Activated CD4-positive, alpha-beta T cell treated with anti-CD3 and anti-CD28 coated beads for 48 hours (primary cell): ENCODE data around the gene PFN3.
"Not testable (repeated sequence)": the region's sequence is repeated elsewhere in the genome, so short reads cannot be mapped to it uniquely, and the experiment has no call there.

ENCODE experiments used
- DNase-seq: peaks from one replicate; pipeline ENCODE4 v3.0.0-alpha.2; 2020

Gene PFN3

DNA sequence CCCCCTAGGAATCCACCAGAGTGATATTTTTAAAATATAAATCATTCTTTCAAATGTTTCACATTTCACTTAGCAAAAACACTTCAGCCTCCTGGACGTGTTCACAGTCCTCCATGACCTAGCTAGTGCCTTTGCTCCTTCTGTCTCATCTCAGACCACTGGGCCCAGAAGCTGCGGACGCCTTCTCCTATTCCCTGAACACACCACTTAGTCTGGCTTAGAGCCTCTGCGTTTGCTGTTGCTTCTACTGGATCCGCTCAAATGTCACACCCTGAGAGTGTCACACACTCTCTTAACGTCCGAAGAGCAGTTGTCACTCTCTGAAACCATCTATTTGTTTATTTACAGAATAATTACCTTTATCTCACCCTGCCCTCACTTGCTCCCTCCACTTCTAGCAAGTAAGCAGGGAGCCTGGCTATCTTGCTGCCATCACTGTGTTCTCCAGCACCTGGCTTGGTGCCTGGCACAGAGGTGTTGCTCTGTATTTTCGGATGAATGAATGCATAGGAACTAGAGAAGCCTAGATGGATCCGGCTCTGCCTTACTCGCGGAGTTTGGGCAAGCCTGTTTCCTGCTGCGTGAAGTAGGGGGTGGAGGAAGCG, 24.8 kb upstream of the PFN3 start:
- DNase-seq = no peak

DNA sequence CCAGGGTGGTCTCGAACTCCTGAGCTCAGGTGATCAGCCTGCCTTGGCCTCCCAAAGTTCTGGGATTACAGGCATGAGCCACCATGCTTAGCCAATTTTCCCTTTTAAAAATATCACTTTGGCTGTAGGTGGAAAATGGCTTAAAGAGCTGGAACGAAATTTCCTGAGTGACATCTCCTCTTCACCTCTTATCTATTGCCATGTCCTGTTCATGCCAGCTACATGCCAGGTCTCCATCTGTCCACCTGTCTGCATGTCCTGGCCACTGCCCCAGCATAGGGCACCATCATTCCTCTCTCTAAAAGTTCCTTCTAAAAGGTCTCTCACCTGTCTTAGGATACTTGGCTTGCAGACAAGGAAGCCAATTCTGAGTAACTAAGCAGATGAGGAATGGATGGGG, 23.2 kb upstream of the PFN3 start:
- no peak for DNase-seq

DNA sequence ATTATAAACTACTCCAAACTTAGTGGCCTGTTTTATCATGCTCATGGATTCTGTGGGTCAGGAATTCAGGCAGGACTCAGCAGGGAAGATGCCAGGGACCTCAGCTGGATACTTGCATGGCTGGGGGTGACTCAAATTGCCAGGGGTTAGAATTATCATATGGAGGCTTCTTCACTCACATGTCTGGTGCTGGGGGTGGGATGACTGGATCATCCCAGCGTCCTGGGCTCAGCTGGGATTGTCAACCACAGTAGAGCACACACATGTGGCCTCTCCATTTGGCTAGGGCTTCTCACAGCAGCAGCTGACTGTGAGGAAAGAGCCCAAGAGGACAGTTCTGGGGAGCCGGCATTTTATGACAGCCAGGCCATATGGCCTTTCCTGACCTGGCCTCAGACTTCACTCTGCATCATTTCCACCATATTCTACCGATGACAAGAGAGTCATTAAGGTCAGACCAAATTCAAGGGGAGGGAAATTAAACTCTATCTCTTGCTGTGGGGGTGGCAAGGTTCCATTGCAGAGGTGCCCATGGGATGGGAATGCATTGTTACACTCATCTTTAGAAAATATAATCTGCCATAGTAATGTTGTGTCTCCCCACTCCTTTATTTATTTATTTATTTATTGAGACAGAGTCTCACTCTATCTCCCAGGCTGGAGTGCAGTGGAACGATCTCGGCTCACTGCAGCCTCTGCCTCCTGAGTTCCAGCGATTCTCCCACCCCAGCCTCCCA, 20.8 kb upstream of the PFN3 start:
- no peak for DNase-seq

DNA sequence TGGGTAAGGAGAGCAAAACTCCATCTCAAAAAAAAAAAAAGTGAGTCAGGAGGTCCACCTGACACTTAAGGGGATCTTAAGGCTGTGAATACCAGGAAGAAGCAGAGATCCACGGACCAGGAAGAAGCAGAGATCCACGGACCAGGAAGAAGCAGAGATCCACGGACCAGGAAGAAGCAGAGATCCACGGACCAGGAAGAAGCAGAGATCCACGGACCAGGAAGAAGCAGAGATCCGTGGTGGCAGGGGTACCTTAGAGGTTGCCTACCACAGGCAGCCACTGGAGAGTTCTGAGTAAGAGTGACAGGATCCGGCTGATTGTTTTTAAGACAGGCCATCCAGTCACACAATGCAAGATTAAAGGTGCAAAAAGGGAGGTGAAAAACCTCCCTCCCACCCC, 20.0 kb upstream of the PFN3 start:
- DNase-seq = not testable (repeated sequence)

DNA sequence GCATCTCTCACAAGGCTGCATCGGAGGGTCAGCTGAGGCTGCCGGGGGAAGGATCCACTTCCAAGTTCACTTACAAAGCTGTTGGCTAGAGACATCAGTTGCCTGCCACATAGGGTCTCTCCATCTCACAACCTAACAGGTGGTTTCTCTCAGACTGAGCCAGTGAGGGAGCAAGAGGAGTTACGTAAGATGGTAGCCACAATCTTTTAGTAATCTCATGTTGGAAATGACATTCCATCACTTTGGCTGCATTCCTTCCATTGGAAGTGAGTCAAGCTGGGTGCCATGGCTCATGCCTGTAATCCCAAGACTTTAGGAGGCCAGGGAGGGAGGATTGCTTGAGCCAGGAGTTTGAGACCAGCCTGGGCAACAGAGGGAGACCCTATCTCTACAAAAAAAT, 18.6 kb upstream of the PFN3 start:
- DNase-seq = no peak

DNA sequence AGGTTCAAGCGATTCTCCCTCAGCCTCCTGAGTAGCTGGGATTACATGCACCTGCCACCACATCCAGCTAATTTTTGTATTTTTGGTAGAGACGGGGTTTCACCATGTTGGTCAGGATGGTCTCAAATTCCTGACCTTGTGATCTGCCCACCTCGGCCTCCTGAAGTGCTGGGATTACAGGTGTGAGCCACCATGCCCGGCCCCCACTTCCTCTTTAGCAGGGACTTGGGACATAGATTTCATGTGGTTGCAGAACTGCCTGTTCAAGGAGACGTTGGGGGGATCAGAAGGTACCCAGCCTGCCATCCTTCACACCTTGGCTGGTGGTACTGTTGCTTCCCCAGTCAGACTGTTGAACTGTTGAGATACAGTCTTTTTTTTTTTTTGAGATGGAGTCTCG, 16.6 kb upstream of the PFN3 start:
- DNase-seq = not testable (repeated sequence)

DNA sequence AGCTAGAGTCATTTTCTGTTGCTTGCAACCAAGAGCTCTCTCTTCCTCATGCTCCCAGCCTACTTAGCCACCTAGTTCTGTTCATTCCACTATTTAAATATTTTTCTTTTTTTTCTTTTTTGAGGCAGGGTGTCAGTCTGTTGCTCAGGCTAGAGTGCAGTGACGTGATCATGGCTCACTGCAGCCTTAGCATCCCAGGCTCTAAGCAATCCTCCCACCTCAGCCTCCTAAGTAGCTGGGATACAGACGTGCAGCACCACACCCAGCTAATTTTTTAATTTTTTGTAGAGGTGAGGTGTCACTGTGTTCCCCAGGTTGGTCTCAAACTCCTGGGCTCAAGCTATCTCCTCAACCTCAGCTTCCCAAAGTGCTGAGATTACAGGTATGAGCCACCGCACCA, 14.0 kb upstream of the PFN3 start:
- no peak for DNase-seq

DNA sequence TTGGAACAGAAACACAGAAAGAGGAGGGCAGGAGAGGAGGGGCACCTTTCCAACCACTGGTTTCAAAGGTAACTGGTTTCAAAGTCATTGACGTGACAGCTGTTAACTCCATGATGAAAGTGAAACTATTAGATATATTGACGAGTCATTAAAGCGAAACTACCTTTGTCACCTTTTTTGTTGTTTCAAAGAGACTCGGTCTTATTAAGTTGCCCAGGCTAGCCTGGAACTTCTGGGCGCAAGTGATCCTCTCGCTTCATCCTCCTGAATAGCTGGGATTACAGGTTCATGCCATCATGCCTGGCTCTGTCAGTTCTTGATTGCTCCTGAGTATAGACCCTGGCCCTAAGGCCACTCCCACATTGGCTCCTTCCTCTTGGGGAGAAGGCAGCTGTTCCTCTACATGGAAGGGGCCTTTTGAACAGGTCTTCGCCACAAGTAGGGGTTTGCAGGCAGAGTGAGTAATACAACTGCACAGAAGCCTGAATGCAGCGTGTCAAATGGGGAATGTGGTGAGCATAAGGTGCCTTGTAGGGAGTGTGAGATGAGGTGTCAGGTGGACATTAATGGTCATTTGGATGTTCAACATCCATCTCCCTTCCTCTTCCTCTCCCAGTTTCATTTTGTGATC, 12.3 kb upstream of the PFN3 start:
- peak; percentile 40 for DNase-seq

DNA sequence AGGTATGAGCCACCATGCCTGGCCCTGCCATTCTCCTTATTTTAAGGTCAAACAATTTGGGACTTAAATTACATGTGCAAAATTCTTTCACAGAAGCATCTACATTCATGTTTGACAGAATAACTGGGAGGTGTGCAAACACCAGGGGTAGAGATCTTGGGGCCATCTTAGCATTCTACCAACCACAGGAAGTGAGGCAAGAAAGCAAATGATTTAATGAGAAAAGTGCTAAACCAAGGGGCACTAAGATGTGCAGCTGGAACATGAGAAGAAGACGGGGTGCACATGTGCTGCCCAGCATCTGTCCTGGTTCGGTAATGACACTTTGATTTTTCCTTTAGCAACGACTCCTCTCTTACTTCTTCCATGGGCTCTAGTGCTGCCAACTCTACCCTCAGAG, 10.1 kb upstream of the PFN3 start:
- DNase-seq = no peak

DNA sequence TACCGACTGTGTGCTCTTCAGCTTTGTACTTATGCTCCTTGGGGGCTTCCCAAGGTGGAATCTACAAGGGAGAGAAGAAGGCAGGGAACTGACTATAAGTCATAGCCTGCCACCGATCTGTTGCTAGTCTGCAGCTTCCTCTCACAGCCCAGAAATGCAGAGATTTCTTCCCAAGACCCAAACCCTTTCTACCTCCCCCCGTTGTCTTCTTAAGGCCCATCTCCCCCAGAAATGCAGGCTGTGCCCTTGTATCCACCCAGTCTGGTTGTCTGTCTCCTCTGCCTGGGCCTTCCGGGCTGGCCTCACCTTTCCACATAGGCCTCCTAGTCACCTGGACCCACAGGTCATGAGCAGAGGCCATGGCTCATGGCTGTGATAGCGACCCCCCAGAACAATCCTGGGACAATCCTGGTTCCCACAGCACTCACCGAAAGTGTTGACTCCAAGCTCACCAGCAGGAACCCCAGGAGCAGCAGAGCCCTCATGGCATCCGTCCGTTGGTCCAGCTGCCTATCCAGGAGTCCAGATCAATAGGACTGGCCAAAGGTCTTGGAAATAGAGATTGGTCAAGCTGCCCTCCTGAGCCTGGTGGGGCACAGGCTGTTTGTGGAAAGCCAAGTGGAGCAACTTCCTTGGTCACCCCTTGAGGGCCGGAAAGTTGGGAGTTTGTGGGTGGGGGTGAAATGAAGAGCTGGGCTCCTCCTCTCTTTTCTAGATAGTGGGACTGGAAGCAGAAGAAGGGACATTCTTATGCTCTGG, 8.8 kb upstream of the PFN3 start, which contains the start of gene F12:
Gene F12, minus strand, starts transcription at position 522 of the 759 bp plus-strand sequence. Its CDS starts 37 bp downstream, at position 485.
- DNase-seq = no peak

DNA sequence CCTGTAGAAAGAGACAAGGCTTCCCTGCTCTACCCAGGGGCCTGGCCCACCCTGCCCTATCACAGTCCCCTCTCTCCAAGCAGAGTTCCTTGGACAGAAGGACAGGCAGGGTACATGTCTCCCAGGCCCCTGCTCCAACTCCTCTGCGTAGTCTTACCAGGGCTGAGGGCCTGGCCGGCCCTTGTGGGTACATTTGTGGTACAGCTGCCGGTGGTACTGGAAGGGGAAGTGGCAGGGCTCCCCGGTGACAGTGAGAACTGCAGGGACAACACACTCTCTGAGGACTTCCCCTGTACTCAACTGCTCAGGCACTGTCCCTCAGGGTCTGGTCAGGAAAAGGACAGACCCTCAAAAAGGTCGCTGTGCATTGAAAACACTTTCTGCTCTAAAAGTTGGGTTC, 5.3 kb upstream of the PFN3 start:
- no peak for DNase-seq

DNA sequence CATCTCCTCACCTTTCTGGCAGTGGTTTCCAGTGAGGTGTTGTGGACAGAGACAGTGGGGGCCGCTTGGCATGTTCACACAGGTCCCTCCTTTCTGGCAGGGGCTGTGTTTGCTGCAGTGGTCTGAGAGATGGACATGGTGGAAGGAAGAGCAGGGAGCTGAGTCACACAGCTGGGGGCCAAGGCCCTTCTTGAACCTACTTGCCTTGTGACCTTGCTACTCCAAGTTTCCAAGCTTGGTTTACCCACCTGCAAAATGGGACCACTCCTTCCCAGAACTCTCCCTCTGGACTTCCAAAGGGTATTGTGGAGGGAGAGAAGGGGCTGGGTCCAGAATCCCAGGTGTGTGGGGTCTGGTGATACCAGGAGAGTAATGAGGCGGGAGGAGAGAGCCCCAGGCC, 4.9 kb upstream of the PFN3 start:
- no peak for DNase-seq

DNA sequence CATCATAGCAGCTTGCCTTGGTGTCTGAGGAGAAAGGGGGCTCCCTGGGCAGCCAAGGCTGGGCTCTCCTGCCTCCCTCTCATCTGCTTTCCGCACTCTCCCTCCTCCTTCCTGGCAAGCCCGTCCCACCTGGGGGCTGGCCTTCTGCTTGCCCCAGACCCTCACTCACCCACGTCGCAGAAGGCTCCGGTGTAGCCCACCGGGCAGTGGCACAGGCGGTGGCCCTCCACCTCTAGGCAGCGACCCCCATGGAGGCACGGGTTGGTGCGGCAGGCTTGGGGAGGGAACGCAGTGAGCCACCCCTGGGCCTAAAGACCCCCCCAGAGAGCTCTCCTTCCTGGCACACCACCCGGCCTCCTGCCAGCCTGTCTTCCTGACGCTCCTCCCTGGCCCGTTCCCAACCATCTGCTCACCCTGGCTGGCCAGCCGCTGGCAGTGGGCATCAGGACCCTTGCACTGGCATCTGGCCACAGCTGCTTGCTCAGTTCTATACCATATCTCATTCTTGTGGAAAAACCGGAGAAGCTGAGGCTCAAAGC, 4.2 kb upstream of the PFN3 start:
- no peak for DNase-seq

DNA sequence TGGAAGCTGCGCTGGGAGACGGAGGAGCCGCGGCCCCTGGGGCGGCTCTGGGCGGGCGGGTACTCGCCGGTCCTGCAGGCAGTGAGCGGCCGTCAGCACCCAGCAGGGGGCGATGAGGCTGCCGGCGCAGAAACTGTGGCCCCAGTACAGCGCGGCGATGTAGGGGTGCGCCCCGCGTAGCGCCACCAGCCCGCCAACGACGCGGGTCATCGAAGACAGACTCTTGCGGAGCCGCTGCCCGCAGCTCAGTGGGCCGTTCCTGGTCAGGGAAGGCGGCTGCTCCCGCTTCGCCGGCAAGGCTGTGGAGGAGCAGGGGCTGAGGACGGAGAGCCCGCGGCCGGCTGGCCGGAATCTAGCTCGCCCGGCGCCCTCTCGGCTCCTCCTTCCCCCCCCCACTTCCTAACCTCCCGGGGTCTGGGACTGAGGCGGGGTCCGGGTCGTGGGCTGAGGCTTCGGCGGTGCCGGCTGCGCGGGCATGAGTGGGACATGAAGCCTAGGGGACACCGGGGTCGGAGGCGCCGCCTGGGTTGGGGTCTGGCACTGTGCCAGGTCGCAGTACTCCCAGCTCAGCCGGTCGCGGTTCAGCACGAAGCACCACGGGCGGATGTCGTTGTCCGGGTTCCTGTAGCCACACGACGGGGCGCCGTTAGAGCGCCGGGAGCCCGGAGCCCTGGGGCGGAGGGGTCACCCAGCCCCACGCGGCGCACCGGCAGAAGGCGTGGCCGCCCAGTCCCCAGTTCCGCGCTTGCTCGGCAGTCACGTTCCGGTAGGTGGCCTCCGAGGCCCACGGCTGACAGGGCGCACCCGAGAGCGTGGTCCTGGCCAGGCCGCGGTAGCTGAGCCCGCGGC, 3.6 kb upstream of the PFN3 start:
- peak; percentile 89 for DNase-seq

DNA sequence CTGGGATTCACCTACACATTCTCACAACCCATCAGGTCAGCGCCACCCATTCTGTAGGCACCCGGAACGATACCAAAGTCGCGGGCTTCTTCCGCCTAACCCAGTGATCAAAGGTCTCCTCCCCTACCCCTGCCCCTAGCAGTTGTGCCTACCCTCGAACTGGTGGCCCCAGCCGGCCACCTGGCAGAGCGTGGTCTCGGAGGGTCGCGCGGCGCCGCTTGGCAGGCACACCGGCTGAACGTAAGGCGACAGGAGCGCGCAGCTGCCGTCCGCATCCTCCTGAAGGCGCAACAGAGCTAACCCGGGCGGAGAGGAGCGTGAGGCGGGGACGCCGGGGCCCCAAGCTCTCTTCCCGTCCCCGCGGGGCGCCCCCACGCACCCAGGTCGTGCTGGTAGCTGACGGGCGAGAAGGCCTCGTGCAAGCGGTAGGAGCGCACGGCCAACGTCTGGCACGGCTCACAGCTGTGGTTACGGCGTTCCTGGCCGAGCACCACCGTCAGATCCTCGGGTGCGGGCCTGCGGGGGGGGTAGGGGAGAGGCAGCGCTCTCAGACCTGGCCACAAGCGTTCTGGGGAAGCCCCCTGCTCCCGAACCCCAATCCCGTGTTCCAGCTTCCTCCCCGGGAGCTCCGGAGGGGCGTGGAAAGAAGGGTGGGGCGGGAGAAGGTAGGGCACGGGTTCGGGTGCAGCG, 2.8 kb upstream of the PFN3 start:
- DNase-seq = peak; percentile 66

DNA sequence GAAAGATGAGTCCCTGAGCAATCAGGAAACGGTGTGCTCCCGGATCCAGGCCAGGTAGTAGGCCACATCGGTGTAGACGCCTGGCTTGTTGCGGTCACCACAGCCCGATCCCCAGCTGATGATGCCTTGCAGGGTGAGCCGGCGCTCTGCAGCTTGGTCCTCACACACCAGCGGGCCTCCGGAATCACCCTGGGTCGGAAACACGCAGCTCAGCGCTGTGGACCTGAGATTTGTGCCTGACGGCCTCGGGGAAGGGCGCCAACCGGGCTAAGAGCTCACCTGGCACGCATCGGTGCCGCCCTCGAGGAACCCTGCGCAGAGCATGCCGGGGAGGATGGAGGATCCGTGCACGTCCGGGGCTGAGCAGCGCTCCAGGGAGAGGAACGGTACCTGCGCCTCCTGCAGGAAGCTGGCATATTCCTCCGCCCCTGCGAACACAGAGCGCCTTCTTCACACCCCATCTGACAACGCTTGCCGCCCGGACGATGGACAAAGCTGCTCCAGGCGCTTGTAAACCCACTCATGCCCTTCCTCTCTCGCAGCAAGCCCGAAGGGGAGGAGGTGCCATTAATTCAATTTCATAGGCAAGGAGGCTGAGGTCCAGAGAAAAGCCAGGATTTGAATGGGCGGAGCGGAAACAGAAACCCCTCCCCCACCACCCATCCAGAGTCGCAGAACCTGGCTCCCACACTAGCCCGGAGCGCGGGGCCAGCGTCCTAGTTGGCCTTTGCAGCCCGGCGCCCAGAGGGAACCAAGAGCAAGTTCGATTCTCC, 2.0 kb upstream of the PFN3 start:
- DNase-seq = peak; percentile 84

DNA sequence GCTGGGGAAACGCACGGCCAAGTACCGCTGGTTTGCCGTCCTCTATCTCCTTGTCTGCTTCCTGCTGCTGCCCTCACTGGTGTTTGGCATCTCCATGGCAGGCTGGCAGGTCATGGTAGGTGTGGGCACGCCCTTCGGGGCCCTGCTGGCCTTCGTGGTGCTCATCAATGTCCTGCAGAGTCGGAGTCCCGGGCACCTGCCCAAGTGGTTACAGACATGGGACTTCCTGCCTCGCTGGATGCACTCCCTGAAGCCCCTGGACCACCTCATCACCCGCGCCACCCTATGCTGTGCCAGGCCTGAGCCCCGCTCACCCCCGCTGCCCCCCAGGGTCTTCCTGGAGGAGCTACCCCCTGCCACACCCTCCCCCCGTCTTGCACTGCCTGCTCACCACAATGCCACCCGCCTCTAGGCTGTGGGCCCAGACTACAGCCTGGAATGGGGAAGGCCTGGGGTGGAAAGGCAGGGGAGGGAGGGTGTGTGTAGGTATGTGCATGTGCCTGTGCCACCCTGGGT, 2.5 kb downstream of the PFN3 start:
- DNase-seq = no peak

DNA sequence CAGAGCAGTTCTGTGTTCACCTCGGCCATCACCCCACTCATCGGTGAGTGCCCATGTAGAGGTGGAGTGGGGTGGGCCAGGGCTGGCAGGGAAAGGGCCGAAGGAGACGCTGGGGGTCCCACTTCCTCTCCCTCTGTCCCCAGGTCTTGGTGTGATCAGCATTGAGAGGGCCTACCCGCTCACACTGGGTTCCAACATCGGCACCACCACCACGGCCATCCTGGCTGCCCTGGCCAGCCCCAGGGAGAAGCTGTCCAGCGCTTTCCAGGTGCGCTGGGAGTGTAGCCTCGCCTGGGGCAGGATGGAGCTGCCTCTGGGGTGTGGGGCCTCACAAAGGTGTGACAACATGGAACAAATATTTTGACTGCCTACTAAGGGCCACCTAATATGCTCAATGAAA, 3.7 kb downstream of the PFN3 start:
- DNase-seq = no peak

DNA sequence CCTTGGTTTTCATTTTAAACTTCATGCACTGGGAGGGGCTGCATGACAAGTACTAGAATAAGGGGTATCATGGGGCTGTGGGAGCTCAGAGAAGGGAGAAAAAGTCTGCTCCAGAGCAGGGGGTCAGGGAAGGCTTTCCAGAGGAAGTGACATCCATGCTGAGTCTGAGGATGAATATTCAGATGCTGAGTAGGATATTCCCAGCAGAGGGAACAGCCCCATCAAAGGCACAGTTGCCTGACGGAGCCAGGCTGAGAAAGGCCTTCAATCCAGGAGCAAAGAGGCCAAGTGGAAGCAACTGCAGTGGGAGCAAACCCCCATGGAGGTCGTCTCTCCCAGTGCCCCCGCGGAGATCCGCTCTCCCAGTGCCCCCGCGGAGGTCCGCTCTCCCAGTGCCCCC, 4.4 kb downstream of the PFN3 start:
- DNase-seq = no peak

DNA sequence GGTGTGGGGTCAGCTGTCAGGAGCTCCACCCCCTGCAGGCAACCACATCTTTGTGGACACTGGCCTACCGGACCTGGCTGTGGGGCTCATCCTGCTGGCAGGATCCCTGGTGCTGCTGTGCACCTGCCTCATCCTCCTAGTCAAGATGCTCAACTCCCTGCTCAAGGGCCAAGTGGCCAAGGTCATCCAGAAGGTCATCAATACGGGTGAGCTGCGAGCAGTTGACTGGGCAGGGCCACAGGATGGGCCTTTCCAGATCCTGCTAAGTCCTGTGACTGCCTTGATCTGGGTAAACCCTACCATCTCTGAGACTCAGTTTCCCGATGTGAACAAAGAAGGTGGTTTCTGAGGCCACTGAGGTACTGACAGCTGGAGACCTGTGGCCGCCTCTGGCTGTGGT, 6.5 kb downstream of the PFN3 start:
- no peak for DNase-seq
